Endometrium (tissue), 2 donors: Measurements from ENCODE around the gene GNAT3.
A peak's percentile ranks its signal among the peaks of the same experiment; 100 is the strongest.

Source experiments
- FAIRE-seq: peaks from 2 replicates; lab custom pipeline; 2012; peaks lifted over from hg19 to GRCh38; lab: Jason Lieb, UNC
- donor health status: control.
- donor health status: control.

The GNAT3 gene

GRCh38 chr7:80499350-80499953 lies 12.4 kb downstream of the GNAT3 start:
- no peak for FAIRE-seq

GRCh38 chr7:80498481-80499349 lies 13.1 kb downstream of the GNAT3 start:
- FAIRE-seq: peak; percentile 35

- no peak for FAIRE-seq
These were observed 15.3 kb downstream of the GNAT3 start for GRCh38 chr7:80496586-80496985.

GRCh38 chr7:80493121-80493849 lies 18.6 kb downstream of the GNAT3 start:
- FAIRE-seq: no peak

- FAIRE-seq: no peak
These were observed 20.4 kb downstream of the GNAT3 start for GRCh38 chr7:80491462-80491861.

GRCh38 chr7:80488851-80489370 lies 23.0 kb downstream of the GNAT3 start:
- FAIRE-seq: peak; percentile 37

GRCh38 chr7:80488406-80488805 lies 23.5 kb downstream of the GNAT3 start:
- no peak for FAIRE-seq

GRCh38 chr7:80485721-80486120 lies 26.1 kb downstream of the GNAT3 start:
- FAIRE-seq: no peak

- FAIRE-seq: no peak
These were observed 28.9 kb downstream of the GNAT3 start for GRCh38 chr7:80482950-80483349.

- FAIRE-seq: no peak
These were observed 30.5 kb downstream of the GNAT3 start for GRCh38 chr7:80481196-80481884.

- no peak for FAIRE-seq
These were observed 31.3 kb downstream of the GNAT3 start for GRCh38 chr7:80480566-80480965.

- FAIRE-seq: no peak
These were observed 33.2 kb downstream of the GNAT3 start for GRCh38 chr7:80478683-80479082.

GRCh38 chr7:80476035-80476434 lies 35.8 kb downstream of the GNAT3 start:
- FAIRE-seq: no peak

- no peak for FAIRE-seq
These were observed 36.5 kb downstream of the GNAT3 start for GRCh38 chr7:80475383-80475782.

- FAIRE-seq: no peak
These were observed 38.1 kb downstream of the GNAT3 start for GRCh38 chr7:80473751-80474150.

- no peak for FAIRE-seq
These were observed 39.2 kb downstream of the GNAT3 start for GRCh38 chr7:80472491-80473200.

GRCh38 chr7:80468931-80469714 lies 42.7 kb downstream of the GNAT3 start:
- no peak for FAIRE-seq

- FAIRE-seq: no peak
These were observed 44.8 kb downstream of the GNAT3 start for GRCh38 chr7:80467069-80467468.

- no peak for FAIRE-seq
These were observed 45.2 kb downstream of the GNAT3 start for GRCh38 chr7:80466636-80467035.

- FAIRE-seq: no peak
These were observed 47.7 kb downstream of the GNAT3 start for GRCh38 chr7:80464211-80464610.
